ENCODE results near the gene TADA2B. TPM values are rescaled to one million over a fixed set of nuclear protein-coding genes. Genes with fewer than 3 reads are reported as not detected.
"Not testable (repeated sequence)": the region's sequence is repeated elsewhere in the genome, so short reads cannot be mapped to it uniquely, and the experiment has no call there.

The TADA2B gene
- total and polyA plus RNA-seq, 2 experiments from 2014 or later = 21.5 to 29.0 TPM

DNA sequence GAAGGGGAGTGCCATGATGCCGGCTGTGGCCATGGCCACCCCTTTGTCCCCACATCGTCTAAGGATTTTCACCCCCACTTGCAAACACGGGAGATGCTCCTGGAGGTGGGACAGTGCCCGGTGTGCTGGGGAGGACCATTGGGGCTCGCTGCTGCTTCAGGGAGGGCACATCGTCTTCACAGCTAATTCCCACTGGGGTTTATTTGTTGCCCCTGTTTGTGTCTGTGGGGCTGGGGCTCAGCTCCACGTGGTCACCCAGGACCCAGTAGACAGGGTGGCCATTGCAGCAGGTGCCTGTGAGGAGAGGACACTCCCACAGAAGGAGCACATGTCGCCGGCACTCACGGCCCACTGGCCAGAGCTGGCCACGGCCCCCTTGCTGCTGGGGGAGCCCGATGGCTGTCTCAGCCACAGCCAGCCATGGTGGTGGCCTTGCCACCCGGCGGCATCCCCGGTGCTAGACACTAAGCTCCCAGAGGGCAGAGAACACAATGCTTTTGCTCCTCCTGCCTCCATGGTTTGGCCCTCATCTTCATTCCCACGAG is 52.5 kb downstream of the TADA2B start:
- Histone ChIP-seq H3K4me1 (ENCODE audit: low read depth) (no peaks in the 10 kb centered on the region), H3K36me3 (no peaks in the 10 kb centered on the region)
- no peak for DNase-seq (ENCODE audit: low read depth in 1 of 2, low spot score in 1 of 2)

DNA sequence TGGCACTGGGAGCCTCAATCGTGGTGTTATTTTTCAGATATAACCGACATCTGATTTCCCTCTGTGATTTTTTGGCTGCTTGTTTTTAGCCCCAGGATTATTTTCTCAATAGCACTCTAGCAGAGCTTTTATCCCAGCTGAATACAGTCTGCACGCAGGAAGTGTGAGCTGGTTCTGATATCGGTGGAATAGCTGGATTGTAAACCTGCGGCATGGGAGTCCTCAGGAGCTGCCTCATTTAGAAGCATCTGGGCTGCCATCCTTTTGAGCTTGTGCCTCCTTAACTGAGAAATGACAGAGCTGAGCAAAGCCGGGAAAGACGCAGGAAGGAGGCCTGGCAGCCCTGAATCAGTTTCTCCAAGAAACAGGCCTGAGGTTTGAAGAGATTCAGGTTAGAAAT is 53.1 kb downstream of the TADA2B start:
- no peak for DNase-seq (ENCODE audit: low read depth in 1 of 2, low spot score in 1 of 2)
- Histone ChIP-seq H3K9me3 (ENCODE audit: low read depth) (no peaks in the 10 kb centered on the region), H3K4me3 (no peak overlapping the region), H3K4me1 (ENCODE audit: low read depth) (no peaks in the 10 kb centered on the region), H3K27ac (no peak overlapping the region), H3K27me3 (peaks cover 68% of the 10 kb centered on the region), H3K36me3 (no peaks in the 10 kb centered on the region)
- TF ChIP-seq, protein P1, sequence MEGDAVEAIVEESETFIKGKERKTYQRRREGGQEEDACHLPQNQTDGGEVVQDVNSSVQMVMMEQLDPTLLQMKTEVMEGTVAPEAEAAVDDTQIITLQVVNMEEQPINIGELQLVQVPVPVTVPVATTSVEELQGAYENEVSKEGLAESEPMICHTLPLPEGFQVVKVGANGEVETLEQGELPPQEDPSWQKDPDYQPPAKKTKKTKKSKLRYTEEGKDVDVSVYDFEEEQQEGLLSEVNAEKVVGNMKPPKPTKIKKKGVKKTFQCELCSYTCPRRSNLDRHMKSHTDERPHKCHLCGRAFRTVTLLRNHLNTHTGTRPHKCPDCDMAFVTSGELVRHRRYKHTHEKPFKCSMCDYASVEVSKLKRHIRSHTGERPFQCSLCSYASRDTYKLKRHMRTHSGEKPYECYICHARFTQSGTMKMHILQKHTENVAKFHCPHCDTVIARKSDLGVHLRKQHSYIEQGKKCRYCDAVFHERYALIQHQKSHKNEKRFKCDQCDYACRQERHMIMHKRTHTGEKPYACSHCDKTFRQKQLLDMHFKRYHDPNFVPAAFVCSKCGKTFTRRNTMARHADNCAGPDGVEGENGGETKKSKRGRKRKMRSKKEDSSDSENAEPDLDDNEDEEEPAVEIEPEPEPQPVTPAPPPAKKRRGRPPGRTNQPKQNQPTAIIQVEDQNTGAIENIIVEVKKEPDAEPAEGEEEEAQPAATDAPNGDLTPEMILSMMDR (IDR thresholded peaks at IDR 0.05; ENCODE audit: low read depth, low read length) = no peak

More for the DNA sequence above, 52.5 kb downstream of the TADA2B start:
- Histone ChIP-seq H3K27me3 (peaks cover 74% of the 10 kb centered on the region), H3K9me3 (ENCODE audit: low read depth) (no peaks in the 10 kb centered on the region), H3K27ac (no peak overlapping the region), H3K4me3 (no peak overlapping the region)
- TF ChIP-seq, protein P1 (IDR thresholded peaks at IDR 0.05; ENCODE audit: low read depth, low read length) = no peak

DNA sequence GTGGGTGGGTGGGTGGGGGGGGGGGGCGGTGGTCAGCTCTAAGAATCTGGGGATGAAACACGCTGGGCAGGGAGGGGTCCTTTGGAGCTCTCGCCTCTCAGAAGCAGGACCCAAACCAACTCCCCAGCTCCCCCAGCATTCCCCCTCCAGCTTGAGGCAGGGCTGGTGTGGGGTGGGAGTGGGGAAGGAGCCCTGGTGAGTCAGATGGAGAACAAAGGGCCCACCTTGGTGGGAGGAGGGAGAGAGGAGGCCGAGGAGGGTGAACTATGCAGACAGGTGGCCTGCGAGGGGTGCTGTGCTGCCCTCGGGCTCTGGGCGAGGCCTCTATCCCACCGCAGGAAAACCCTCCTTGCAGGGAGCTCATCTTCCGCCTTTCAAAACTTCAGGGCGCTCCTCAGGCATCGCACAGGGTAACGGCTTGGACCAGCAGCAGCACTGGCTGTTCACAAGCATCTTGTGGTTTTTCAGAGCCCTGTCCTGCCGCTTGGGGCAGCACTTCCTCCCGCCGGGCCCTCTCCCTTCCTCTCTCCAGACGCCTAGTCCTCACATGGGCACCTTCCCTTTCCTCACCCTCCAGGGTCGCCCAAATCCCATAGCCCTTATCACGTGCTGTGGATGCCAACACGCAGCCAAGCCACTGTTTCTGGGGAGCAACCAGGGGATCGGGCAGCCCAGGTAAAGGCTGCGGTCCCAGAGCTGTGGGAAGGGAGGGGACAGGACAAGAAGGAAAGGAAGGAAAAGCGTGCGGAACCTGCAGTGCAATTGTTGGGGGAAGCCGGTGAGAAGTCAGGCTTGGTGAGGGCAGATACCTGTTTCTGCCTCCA is 58.7 kb downstream of the TADA2B start:
- Histone ChIP-seq H3K27ac (no peak overlapping the region), H3K36me3 (no peaks in the 10 kb centered on the region), H3K9me3 (ENCODE audit: low read depth) (no peaks in the 10 kb centered on the region), H3K4me3 (no peak overlapping the region), H3K4me1 (ENCODE audit: low read depth) (no peaks in the 10 kb centered on the region), H3K27me3 (peaks cover 18% of the 10 kb centered on the region)
- peak; percentile 71 to 73 for DNase-seq (ENCODE audit: low read depth in 1 of 2, low spot score in 1 of 2)
- TF ChIP-seq, protein P1 (IDR thresholded peaks at IDR 0.05; ENCODE audit: low read depth, low read length) = peak; percentile 82

DNA sequence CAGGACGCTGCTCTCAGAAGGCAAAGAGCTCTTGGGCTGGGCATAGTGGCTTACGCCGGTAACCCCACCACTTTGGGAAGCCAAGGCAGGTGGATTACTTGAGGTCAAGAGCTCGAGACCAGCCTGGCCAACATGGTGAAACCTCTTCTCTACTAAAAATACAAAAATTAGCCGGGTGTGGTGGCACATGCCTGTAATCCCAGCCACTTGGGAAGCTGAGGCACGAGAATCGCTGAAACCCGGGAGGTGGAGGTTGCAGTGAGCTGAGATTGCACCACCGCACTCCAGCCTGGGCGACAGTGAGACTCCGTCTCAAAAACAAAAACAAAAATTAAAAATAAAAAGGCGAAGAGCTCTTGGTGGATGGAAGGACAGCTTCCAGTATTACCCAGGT is 59.3 kb downstream of the TADA2B start:
- H3K27ac ChIP-seq; H3K36me3 ChIP-seq; H3K4me1 ChIP-seq (ENCODE audit: low read depth); H3K9me3 ChIP-seq (ENCODE audit: low read depth); DNase-seq (ENCODE audit: low read depth in 1 of 2, low spot score in 1 of 2): not testable (repeated sequence)
- H3K27me3 ChIP-seq = peaks cover 12% of the 10 kb centered on the region
- H3K4me3 ChIP-seq = peak overlapping the region; percentile 44

DNA sequence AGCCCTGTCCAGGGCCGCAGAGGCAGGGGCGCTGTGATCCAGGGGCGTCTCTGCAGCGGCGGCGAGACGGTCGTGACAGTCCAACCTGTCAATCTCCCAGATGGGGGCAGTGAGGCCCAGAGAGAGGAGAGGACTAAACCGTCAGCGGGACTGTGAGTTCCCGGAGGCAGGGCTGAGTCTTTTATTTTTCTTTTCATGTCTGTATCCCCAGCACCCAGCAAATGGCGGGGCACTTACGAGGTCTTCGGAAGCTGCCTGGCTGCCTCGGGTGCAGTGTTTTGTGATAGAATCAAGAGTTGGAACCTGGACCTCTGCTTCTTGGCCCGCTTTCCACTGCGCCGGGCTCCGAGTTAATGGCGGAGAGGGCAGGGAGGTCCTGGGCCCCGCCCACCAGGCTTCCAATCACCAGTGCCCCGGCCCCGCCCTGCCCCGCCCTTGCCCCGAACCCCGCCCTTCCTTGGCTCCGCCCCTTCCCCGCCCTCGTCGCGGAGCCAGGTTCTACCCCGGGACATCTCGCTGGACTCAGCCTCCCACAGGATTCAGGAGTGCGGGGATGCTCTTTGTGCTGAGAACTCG is 59.9 kb downstream of the TADA2B start:
- TF ChIP-seq, protein P1 (IDR thresholded peaks at IDR 0.05; ENCODE audit: low read depth, low read length) = no peak
- H3K4me3 ChIP-seq = peak overlapping the region; percentile 44
- no peaks in the 10 kb centered on the region for H3K4me1 ChIP-seq (ENCODE audit: low read depth)
- no peaks in the 10 kb centered on the region for H3K36me3 ChIP-seq
- H3K9me3 ChIP-seq (ENCODE audit: low read depth) = no peaks in the 10 kb centered on the region
- H3K27ac ChIP-seq = no peak overlapping the region
- H3K27me3 ChIP-seq = peaks cover 6% of the 10 kb centered on the region
- DNase-seq (ENCODE audit: low read depth in 1 of 2, low spot score in 1 of 2) = peak; percentile 83 to 87
